Measurements from ENCODE around the gene CEP250.

The CEP250 gene

GRCh38 chr20:35561268-35561667 is 105.9 kb downstream of the CEP250 start:
- DNase-seq (ENCODE audit: low spot score): no peak

GRCh38 chr20:35561671-35562070 is 106.3 kb downstream of the CEP250 start:
- DNase-seq (ENCODE audit: low spot score): no peak

GRCh38 chr20:35562541-35563110 is 107.2 kb downstream of the CEP250 start:
- no peak for DNase-seq (ENCODE audit: low spot score)

GRCh38 chr20:35563834-35564233 is 108.4 kb downstream of the CEP250 start:
- DNase-seq (ENCODE audit: low spot score): no peak

GRCh38 chr20:35564905-35565304 is 109.5 kb downstream of the CEP250 start:
- no peak for DNase-seq (ENCODE audit: low spot score)

- peak; percentile 79 for DNase-seq (ENCODE audit: low spot score)
Observed at GRCh38 chr20:35568645-35569044, 113.2 kb downstream of the CEP250 start.

All from HuH-7.5 (cell line).